Mucosa of descending colon (tissue), 3 donors: ENCODE measurements around the gene SUCLG2. TPM values are rescaled to one million over a fixed set of nuclear protein-coding genes. Genes with fewer than 3 reads are reported as not detected.

Source experiments
- ATAC-seq: fragments of 200-7000 bp; cut with Tn5 transposase; one replicate; pipeline ENCODE4 v1.9.1; 2020; ENCODE audit warnings: mild to moderate bottlenecking, moderate library complexity
- DNase-seq, 3 donors: peaks; one replicate each; pipeline ENCODE4 v3.0.0-alpha.2; 2020
- H3K36me3 ChIP-seq: fragments of 200-600 bp; one replicate; pipeline ENCODE4 v1.8.0; 2021; ENCODE audit warnings: low read depth, mild to moderate bottlenecking
- H3K4me1 ChIP-seq: fragments of 200-600 bp; one replicate; pipeline ENCODE4 v1.8.0; 2021; ENCODE audit warnings: low read depth, mild to moderate bottlenecking
- H3K4me3 ChIP-seq: fragments of 200-600 bp; one replicate; pipeline ENCODE4 v1.8.0; 2021; ENCODE audit warnings: mild to moderate bottlenecking
- H3K9me3 ChIP-seq: fragments of 200-600 bp; one replicate; pipeline ENCODE4 v1.8.0; 2021; ENCODE audit warnings: mild to moderate bottlenecking
- CTCF ChIP-seq: fragments of 200-600 bp; IDR thresholded peaks from one replicate; pipeline ENCODE4 v1.8.0; 2022; ENCODE audit warnings: antibody characterized with exemption, mild to moderate bottlenecking
- intact Hi-C, 2 donors: fragments of 100-400 bp; cut with DNase I in 1 of 2; cut with micrococcal nuclease in 1 of 2; formaldehyde crosslinking; loops; one replicate each; pipeline versions ENCODE4 v1.11.0 to v1.11.1; 2022; cut with DNase I, micrococcal nuclease
- total RNA-seq, 3 donors: library from RNA; stranded (reverse); fragmentation: NEBNext Ultra II Directional in 2 of 3; extraction: Animal tissue kit (Norgen Biotek cat#: 25700) in 2 of 3; gene quantifications; one replicate each; pipeline versions ENCODE4 v1.2.1 to v1.2.4, GENCODE V29; 2021 to 2023
- donor health status: DM: no; HTN: no; CAD: no; lungs with moderate emphysema.
- donor health status: DM: no; HTN: no; CAD: no.
- donor health status: DM: no; HTN: yes; CAD: no.

SUCLG2 gene
- total RNA-seq, 3 donors from 2014 or later = 136 to 238 (median 153) TPM

DNA sequence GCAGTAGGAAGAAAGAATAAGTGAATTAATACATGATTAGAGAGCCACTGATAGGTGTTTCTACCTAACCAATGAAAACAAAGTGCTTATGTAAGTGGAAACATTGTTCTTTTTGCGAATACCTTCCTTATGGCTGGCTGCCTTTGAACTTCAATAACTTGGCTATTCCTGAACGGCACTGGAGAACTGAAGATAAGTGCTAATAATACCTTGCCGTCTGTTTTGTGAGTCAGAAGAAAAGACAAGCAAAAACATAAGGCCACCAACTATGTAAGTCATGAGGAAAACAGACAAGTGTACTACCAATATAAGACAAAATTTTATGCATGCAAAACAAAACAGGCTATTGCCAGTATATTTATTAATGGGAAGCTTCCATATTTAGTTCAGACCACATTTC is 160.6 kb downstream of the SUCLG2 start:
- ATAC-seq (no peak), DNase-seq (no peak)
- intact Hi-C loops = no loop called here
- Histone ChIP-seq H3K4me3 (no peak overlapping the region), H3K9me3 (no peaks in the 10 kb centered on the region), H3K36me3 (no peaks in the 10 kb centered on the region), H3K4me1 (no peaks in the 10 kb centered on the region)
- no peak for TF ChIP-seq CTCF

- Histone ChIP-seq H3K4me3 (no peak overlapping the region), H3K9me3 (no peaks in the 10 kb centered on the region), H3K36me3 (no peaks in the 10 kb centered on the region), H3K4me1 (no peaks in the 10 kb centered on the region)
- intact Hi-C loops = no loop called here
- no peak for ATAC-seq
- DNase-seq = no peak
- no peak for TF ChIP-seq CTCF
Measured at GRCh38 chr3:67490658-67491057, 163.8 kb downstream of the SUCLG2 start.

GRCh38 chr3:67489816-67490215 is 164.6 kb downstream of the SUCLG2 start:
- Histone ChIP-seq H3K4me1 (no peaks in the 10 kb centered on the region), H3K4me3 (no peak overlapping the region), H3K9me3 (no peaks in the 10 kb centered on the region), H3K36me3 (no peaks in the 10 kb centered on the region)
- no peak for ATAC-seq
- no peak for DNase-seq
- TF ChIP-seq CTCF = no peak
- intact Hi-C loops = no loop called here

DNA sequence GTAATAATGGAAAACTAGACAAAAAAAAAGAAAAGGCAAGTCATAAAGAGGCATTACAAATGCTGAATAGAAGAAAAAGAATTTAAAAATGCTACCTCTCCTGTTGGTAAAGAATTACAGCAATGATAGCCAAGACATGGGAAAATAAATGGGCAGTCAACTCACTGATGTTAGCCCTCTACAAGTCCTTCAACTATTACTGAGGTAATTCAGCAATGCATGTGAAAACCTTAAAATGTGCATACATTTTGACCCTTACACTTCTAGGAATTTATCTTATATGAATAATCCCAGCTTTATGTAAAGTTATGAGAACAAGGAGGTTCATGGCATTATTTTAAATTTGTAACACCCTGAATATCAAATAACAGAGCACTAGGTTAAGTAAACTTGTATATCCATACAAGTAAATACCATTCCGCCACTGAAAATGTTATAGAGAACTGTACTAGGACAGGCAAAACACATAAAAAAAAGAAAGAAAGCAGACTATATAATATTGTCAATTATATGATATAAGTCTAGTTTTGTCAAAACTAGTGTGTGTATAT is 166.8 kb downstream of the SUCLG2 start:
- Histone ChIP-seq H3K4me1 (no peaks in the 10 kb centered on the region), H3K4me3 (no peak overlapping the region), H3K36me3 (no peaks in the 10 kb centered on the region), H3K9me3 (no peaks in the 10 kb centered on the region)
- DNase-seq (no peak), ATAC-seq (no peak)
- no peak for TF ChIP-seq CTCF
- intact Hi-C loops = no loop called here

GRCh38 chr3:67486883-67487282 is 167.5 kb downstream of the SUCLG2 start:
- TF ChIP-seq CTCF = no peak
- no peaks in the 10 kb centered on the region for H3K4me1 ChIP-seq
- no peak overlapping the region for H3K4me3 ChIP-seq
- no peak for ATAC-seq
- intact Hi-C loops = no loop called here
- H3K9me3 ChIP-seq = no peaks in the 10 kb centered on the region
- DNase-seq = no peak
- H3K36me3 ChIP-seq = no peaks in the 10 kb centered on the region

DNA sequence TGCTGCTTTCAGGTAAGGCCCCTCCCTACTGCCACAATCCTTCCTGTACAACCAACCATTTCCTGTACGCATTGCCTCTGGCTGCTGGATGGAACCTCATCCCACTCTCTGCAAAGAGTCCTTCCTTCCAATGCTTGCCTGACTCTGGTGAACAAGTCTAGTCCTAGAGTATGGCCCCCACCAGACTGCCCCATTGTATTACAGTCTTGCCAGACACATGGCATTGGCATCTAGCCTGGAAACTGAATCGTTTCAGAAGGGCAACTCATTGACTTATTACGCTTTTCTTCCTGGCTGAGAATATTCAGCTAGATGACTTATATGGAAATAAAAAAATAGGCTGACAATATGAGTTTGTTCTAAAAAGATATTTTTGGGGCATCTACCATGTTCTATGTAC is 170.3 kb downstream of the SUCLG2 start:
- H3K36me3 ChIP-seq = no peaks in the 10 kb centered on the region
- DNase-seq (no peak), ATAC-seq (no peak)
- no peak overlapping the region for H3K4me3 ChIP-seq
- H3K4me1 ChIP-seq = no peaks in the 10 kb centered on the region
- intact Hi-C loops = no loop called here
- no peak for TF ChIP-seq CTCF
- no peaks in the 10 kb centered on the region for H3K9me3 ChIP-seq
